Right lobe of liver (tissue), 6 donors: Measurements from ENCODE around the gene CCDC120. TPM values are rescaled to one million over a fixed set of nuclear protein-coding genes. Genes with fewer than 3 reads are reported as not detected.

Experiments used
- ATAC-seq, 4 donors: fragments of 200-7000 bp; cut with Tn5 transposase; one replicate each; pipeline ENCODE4 v1.9.1; 2020; ENCODE audit warnings: mild to moderate bottlenecking in 4 of 4, moderate library complexity in 4 of 4
- DNase-seq, 3 donors: peaks; one replicate each; pipeline ENCODE4 v3.0.0-alpha.2; 2020
- H3K27ac ChIP-seq, 3 donors: fragments of 200-600 bp; one replicate each; pipeline ENCODE4 v1.8.0; 2022
- H3K27me3 ChIP-seq, 2 donors: fragments of 200-600 bp; one replicate each; pipeline ENCODE4 v1.8.0; 2022
- H3K36me3 ChIP-seq, 4 donors: fragments of 200-600 bp; sonication (generic) in 1 of 4; one replicate each; pipeline versions ENCODE4 v1.5.1 to v1.8.0; 2017 to 2022; ENCODE audit warnings: control low read depth in 1 of 4
- H3K4me1 ChIP-seq, 4 donors: fragments of 200-600 bp; sonication (generic) in 1 of 4; one replicate each; pipeline versions ENCODE4 v1.5.1 to v1.8.0; 2017 to 2022; ENCODE audit warnings: control low read depth in 1 of 4
- H3K4me3 ChIP-seq, 3 donors: fragments of 200-600 bp; one replicate each; pipeline ENCODE4 v1.8.0; 2022
- H3K9me3 ChIP-seq, 4 donors: fragments of 200-600 bp; sonication (generic) in 1 of 4; one replicate each; pipeline versions ENCODE4 v1.5.1 to v1.8.0; 2017 to 2022; ENCODE audit warnings: control low read depth in 1 of 4
- CTCF ChIP-seq, 4 donors: fragments of 200-600 bp in 3 of 4; fragments of 450-650 bp in 1 of 4; IDR thresholded peaks; one replicate each; pipeline versions ENCODE4 v1.5.1 to v1.8.0; 2016 to 2022; ENCODE audit warnings: antibody characterized with exemption in 4 of 4, mild to moderate bottlenecking in 2 of 4
- POLR2A ChIP-seq: fragments of 450-650 bp; IDR thresholded peaks from one replicate; pipeline ENCODE4 v1.6.1; 2017; ENCODE audit warnings: antibody characterized with exemption, mild to moderate bottlenecking
- WGBS: methylation state at CpG from one replicate; pipeline ENCODE4 v1.1.6; 2018; ENCODE audit warnings: low coverage, low lambda C conversion rate; ENCODE audit not compliant: insufficient coverage; ENCODE audit errors: missing lambda C conversion rate; 5-methylcytosine and 5-hydroxymethylcytosine counted together
- intact Hi-C, 2 donors: fragments of 100-400 bp; cut with DNase I; formaldehyde crosslinking; loops; one replicate each; pipeline versions ENCODE4 v1.11.2 to v1.14.1; 2022
- small RNA-seq, 2 experiments: library from RNA; depleted of rRNA; stranded (forward); fragments of <200 nt; gene quantifications; one replicate each; pipeline ENCODE3, GENCODE V24; 2016
- total RNA-seq, 6 experiments: library from RNA; depleted of rRNA in 2 of 6; stranded (reverse); fragments of >200 nt in 2 of 6; fragmentation: NEBNext Ultra II Directional in 3 of 6; extraction: Animal tissue kit (Norgen Biotek cat#: 25700) in 3 of 6; gene quantifications; one replicate each; pipeline versions ENCODE4 v1.1.0 to v1.2.4, GENCODE V29; 2016 to 2023
- donor health status: DM: no; HTN: yes; CAD: no.
- donor health status: DM: no; HTN: no; CAD: no.
- donor health status: DM: no; HTN: no; CAD: no.
- donor health status: DM: no; HTN: yes; CAD: no.
- donor health status: DM: no; HTN: yes; CAD: no.

CCDC120 gene
- total RNA-seq, 6 experiments from 2014 or later: 3.3 to 12.1 (median 4.5) TPM

GRCh38 chrX:49117581-49117980, 58.8 kb downstream of the CCDC120 start:
- Histone ChIP-seq H3K27ac (no peak overlapping the region), H3K4me3 (no peak overlapping the region), H3K4me1 (no peaks in the 10 kb centered on the region), H3K9me3 (no peaks in the 10 kb centered on the region), H3K27me3 (no peaks in the 10 kb centered on the region), H3K36me3 (peaks cover 0 to 29% (median under 1%) of the 10 kb centered on the region in 4 donors)
- intact Hi-C loops: no loop called here
- no peak for ATAC-seq
- DNase-seq: no peak
- WGBS: 67% methylated on average over 3 of the region's 6 CpGs
- TF ChIP-seq POLR2A (no peak), CTCF (IDR thresholded peaks at IDR 0.05) (no peak)

Small RNA genes within 50 kb of the gene (small RNA-seq; reads per million reads assigned to genes)
- gene RNU4-52P: 0.10 to 0.26 reads per million in 2 experiments

Other genes starting within 250 kb of the CCDC120 start
- gene ERAS, start 232.5 kb upstream of the CCDC120 start, total RNA-seq: not detected
- 1 to 10 TPM in 1 of 6 experiments, under 1 TPM in 1, not detected in 4; 0.20 to 1.4 TPM for gene PCSK1N, start 223.4 kb upstream of the CCDC120 start, total RNA-seq
- 10 to 100 TPM; 18.2 to 29.5 (median 22.5) TPM for gene TIMM17B, start 161.2 kb upstream of the CCDC120 start, total RNA-seq
- gene PQBP1, start 161.1 kb upstream of the CCDC120 start, total RNA-seq: 10 to 100 TPM; 29.8 to 47.1 (median 35.7) TPM
- 10 to 100 TPM; 15.0 to 19.5 (median 17.3) TPM for gene SLC35A2, start 147.4 kb upstream of the CCDC120 start, total RNA-seq
- 1 to 10 TPM; 1.7 to 8.8 (median 6.8) TPM for gene PIM2, start 140.0 kb upstream of the CCDC120 start, total RNA-seq
- gene OTUD5, start 101.4 kb upstream of the CCDC120 start, total RNA-seq: 10 to 100 TPM; 14.4 to 24.1 (median 21.6) TPM
- 1 to 10 TPM in 1 of 6 experiments, under 1 TPM in 5; 0.31 to 1.2 (median 0.46) TPM for gene KCND1, start 87.2 kb upstream of the CCDC120 start, total RNA-seq
- 10 to 100 TPM; 15.3 to 32.1 (median 22.0) TPM for gene GRIPAP1, start 56.7 kb upstream of the CCDC120 start, total RNA-seq
- 10 to 100 TPM; 14.9 to 43.3 (median 23.3) TPM for gene TFE3, start 15.6 kb upstream of the CCDC120 start, total RNA-seq
- gene PRAF2, start 15.0 kb downstream of the CCDC120 start, total RNA-seq: 10 to 100 TPM in 1 of 6 experiments, 1 to 10 TPM in 5; 3.1 to 11.2 (median 5.1) TPM
- 10 to 100 TPM; 31.8 to 65.2 (median 47.9) TPM for gene WDR45, start 20.9 kb downstream of the CCDC120 start, total RNA-seq
- gene GPKOW, start 64.7 kb downstream of the CCDC120 start, total RNA-seq: 10 to 100 TPM in 3 of 6 experiments, 1 to 10 TPM in 3; 9.3 to 14.9 (median 10.2) TPM
- gene MAGIX, start 103.8 kb downstream of the CCDC120 start, total RNA-seq: 10 to 100 TPM in 4 of 6 experiments, 1 to 10 TPM in 2; 8.8 to 24.0 (median 18.4) TPM
- 10 to 100 TPM in 4 of 6 experiments, 1 to 10 TPM in 2; 7.4 to 24.4 (median 14.5) TPM for gene PLP2, start 112.9 kb downstream of the CCDC120 start, total RNA-seq
- gene PRICKLE3, start 127.4 kb downstream of the CCDC120 start, total RNA-seq: 1 to 10 TPM; 3.8 to 6.4 (median 5.0) TPM
- under 1 TPM in 5 of 6 experiments, not detected in 1; 0.12 to 0.39 (median 0.27) TPM for gene SYP, start 141.2 kb downstream of the CCDC120 start, total RNA-seq
- under 1 TPM in 1 of 6 experiments, not detected in 5; 0.06 TPM for gene CACNA1F, start 174.3 kb downstream of the CCDC120 start, total RNA-seq
- 10 to 100 TPM in 1 of 6 experiments, 1 to 10 TPM in 5; 7.7 to 10.9 (median 8.7) TPM for gene CCDC22, start 176.5 kb downstream of the CCDC120 start, total RNA-seq
- gene FOXP3, start 205.7 kb downstream of the CCDC120 start, total RNA-seq: 1 to 10 TPM in 1 of 6 experiments, under 1 TPM in 5; 0.18 to 1.2 (median 0.32) TPM
- 1 to 10 TPM; 1.6 to 4.0 (median 2.2) TPM for gene PPP1R3F, start 210.8 kb downstream of the CCDC120 start, total RNA-seq
- gene GAGE10, start 244.6 kb downstream of the CCDC120 start, total RNA-seq: not detected